Stimulated activated CD8-positive, alpha-beta memory T cell treated with anti-CD3 and anti-CD28 coated beads, Interleukin-15, amount 100 ng/mL, for 4 hours (primary cell): Measurements from ENCODE around the gene BSCL2.
"Not testable (repeated sequence)": the region's sequence is repeated elsewhere in the genome, so short reads cannot be mapped to it uniquely, and the experiment has no call there.

Experiments used
- DNase-seq, 2 donors: peaks; one replicate each; pipeline ENCODE4 v3.0.0-alpha.2; 2020; ENCODE audit warnings: low read depth in 2 of 2

The BSCL2 gene

DNA sequence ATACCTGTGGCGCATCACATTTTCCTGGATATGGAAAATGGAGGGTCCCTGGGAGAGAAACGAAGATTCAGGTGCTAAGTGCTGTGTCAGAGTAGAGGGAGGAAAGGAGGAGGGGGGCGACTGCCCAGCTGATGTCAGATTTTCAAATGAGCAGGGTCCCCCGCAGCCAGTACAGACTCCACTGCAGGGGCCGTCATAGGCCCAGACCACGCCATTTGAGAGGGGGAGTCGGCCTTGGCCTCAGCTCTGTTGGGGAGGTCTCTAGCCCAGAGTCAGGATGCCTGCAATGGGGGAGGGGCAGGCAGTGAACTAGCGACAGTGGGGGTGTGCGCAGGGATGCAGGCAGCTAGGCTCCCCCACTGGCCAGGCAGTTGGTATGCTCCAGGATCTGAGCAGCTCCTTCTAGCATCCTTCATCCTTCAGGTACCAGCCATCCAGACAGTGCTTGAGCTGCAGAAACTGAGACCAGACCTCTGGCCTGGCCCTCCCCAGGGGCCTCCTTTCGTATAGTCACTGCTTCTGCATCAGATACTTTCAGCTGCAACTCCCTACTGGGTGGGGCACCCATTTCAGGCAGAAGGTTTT lies at the start of gene BSCL2, which contains the start of gene GNG3:
Gene BSCL2, minus strand, starts transcription at position 148 of the 585 bp plus-strand sequence. CDS start 229 bp downstream, outside the sequence.
Gene GNG3, plus strand, starts transcription at position 400 of the 585 bp plus-strand sequence. CDS start 620 bp downstream, outside the sequence.
- DNase-seq = no peak

DNA sequence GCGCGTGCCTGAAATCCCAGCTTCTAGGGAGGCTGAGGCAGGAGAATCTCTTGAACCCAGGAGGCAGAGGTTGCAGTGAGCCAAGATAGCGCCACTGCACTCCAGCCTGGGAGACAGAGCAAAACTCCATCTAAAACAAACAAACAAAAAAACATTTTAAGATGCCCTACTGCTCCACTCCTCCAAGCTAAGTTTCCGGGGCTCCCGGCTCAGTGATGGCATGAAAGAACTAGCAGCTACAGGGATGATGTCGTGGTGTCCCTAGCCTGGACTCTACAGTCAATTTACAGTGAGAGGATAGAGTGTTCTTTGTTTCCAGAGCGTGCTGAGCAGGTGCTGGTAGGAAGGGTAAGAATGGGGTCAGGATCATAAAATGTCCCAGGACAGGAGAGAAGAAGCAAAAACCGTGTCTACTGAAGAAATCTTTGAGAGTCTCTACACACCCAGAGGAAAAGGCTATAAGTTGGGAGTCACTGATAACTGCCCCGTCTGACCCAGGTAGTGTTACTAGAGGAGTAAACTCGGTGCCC lies 47.9 kb upstream of the BSCL2 start:
- no peak for DNase-seq

DNA sequence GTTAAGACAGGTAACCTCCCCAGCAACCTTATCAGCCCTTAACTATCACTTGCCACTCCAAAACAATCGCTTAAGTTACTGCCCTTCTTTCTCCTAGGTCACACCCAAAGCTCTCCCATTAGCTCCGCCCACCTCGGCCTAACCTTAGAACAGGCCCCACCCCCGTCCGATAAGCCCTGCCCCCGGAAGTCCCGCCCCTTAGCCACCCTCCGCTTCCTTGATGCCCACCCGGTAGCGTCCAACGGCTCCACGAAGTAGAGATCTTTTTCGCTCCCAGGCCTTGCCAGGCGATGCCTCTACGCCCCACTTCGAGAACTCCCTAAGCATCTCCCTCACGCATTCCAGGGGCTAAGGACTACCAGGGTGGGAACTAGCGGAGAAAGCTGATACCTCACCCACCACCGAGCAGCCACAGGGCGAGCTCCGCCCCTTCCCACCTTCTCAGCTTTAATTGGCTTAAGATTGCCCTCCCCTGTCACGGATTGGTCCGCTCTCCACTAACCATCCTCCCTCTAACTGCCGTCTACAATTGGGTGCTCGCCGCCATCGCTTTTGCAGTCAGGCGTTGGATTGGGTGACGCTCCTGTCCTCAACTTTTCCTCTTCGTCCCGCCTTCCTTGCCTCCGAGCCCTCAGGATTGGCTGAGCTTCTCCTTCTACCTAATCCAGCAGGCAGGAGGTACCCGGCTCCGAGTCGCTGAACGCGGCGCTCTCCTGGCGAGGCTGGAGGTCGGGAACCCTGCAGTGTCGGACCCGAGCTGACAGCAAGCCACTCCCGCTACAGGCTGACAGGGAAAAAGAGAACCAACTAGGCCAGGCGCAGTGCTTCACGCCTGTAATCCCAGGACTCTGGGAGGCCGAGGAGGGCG lies 46.7 kb upstream of the BSCL2 start, which contains the start of gene ZBTB3:
Gene ZBTB3, minus strand, starts transcription at position 425 of the 868 bp plus-strand sequence. CDS start 496 bp downstream, outside the sequence.
- DNase-seq = peak; percentile 86 to 95

DNA sequence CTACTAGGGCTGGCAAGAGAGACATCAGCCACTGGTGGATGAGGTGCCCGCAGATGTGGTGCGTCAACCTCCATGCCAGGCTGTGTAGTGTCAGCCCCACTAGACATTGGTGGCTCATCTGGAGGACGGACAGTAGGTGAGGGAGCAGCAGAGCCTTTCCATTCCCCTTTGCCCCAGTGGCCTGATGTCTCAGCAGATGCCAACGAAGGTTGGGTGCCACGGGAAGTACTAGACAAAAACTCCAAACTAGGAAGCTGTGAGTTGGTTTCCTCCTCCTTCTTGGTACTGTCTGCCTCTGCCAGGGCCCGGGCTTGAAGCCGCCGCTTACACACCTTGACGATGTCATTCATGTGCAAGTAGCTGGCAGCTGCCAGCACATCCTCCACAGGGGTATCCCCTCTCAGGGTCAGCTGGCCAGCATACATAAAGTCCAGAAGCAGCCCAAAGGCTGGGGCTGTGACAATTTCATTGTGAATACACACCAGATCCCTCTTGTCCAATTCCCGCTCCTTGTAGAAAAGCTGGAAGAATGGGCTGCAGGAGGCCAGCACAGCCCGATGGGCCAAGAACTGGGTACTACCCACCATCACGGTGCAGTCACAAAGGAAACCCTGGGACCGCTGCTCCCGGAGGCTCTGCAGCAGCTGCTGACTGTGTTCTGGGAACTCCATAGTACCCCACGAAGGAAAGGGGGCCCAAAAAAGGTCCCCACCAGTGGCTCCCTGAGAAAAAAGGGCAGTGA lies 45.9 kb upstream of the BSCL2 start:
- no peak for DNase-seq

DNA sequence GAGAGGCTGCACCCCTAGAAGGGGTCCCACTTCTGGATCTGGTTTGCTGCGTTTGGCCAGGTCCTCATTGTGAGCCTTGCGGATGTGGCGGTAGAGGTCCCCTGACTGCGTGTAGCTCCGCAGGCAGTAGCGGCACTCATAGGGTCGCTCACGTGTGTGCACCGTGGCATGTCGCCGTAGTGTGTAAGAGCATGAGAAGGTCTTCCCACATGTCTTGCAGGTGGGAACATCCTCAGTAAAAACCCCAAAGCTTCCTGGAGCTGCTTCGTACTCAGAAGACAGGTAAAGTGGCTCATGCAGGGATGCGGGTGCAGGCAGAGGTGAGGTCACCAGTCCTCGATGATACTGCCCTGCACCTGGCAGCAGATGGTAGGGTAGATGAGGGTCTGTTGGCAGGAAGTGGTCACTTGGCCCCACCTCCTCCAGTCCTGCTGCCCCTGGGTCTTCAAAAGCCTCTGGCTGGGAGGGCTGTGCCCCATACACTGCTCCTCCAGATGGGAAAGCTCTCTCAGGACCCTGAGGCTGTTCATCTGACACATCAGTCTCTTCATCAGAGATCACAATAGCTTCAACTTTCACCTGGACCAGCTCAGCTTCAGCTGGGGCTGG lies 45.1 kb upstream of the BSCL2 start:
- no peak for DNase-seq

DNA sequence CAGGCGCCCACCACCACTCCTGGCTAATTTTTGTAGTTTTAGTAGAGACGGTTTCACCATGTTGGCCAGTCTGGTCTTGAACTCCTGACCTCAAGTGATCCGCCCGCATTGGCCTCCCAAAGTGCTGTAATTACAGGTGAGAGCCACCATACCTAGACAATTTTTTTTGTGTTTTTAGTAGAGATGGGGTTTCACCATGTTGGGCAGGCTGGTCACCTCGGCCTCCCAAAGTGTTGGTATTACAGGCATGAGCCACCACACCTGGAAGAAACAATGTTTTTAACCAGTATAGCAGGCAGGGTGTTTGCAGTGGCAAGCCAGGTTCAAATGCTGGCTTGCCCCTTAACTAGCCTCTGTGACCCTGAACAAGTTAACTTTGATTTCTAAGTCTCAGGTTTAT lies 42.7 kb upstream of the BSCL2 start:
- not testable (repeated sequence) for DNase-seq

DNA sequence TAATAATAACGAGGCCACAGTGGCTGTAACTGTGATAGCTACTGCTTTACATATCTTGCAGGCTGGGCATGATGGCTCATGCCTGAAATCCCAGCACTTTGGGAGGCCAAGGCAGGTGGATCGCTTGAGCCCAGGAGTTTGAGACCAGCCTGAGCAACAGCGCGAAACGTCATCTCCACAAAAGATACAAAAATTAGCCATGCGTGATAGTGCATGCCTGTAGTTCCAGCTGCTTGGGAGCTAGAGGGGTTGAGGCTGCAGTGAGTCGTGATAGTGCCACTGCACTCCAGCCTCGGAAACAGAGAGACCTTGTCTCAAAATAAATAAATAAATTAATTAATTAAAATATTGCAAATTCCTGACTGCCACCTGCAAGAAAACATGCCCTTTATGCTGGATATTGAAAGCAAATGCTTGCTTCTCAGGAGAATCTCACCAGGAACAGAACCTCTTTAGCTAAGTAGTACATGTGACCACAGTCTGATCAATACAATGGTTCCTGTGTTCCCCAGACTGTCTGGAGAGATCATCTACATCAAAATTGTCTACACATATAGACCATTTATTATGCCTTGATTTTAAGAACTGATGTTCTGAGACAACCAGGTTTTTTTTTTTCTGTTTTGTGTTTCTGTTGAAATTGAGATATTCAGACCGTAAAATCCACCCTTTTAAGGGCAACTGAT lies 40.4 kb upstream of the BSCL2 start:
- DNase-seq = no peak

DNA sequence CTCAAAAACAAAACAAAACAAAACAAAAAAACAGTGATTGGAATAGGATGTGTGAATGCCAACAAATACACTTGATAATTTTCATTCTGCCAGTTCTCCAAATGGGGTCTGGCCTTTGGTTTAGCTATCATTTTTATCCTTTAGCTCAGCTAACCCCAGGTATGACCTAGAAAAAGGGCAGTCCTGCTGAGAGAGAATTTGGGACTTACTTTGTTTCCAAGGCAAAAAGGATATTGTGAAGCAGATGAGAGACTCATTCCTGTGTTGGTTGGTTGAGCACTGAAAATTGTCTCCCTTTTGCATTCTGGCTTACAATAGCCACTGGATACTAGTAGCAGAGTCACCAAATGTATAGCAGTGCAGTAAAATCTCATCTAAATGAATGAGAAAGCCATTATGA lies 30.0 kb upstream of the BSCL2 start:
- no peak for DNase-seq

DNA sequence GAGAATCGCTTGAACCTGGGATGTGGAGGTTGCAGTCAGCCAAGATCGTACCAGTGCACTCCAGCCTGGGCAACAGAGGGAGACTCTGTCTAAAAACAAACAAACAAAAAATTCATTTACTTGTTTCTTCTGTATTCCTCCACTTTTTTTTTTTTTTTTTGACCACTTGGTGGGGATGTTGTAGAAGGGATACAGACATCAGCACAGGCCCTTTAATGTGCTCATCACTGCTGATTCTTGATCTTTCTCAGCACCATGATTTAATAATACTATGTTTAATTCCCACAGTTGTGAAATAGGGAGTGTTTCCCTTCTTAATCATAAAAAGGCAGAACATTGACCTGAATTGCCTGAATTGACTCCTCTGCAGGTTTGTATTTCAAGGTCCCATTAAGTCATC lies 25.6 kb upstream of the BSCL2 start:
- no peak for DNase-seq

DNA sequence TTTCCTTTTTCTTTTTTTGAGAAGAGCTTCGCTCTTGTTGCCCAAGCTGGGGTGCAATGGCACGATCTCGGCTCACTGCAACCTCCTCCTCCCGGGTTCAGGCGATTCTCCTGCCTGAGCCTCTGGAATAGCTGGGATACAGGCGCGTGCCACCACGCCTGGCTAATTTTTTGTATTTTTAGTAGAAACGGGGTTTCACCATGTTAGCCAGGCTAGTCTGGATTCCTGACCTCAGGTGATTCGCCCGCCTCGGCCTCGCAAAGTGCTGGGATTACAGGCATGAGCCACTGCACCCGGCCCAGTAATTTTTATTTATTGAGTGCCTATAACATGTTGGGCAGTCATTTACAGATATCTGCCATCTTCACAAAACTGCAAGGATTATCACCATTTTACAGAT lies 22.9 kb upstream of the BSCL2 start:
- DNase-seq = not testable (repeated sequence)

DNA sequence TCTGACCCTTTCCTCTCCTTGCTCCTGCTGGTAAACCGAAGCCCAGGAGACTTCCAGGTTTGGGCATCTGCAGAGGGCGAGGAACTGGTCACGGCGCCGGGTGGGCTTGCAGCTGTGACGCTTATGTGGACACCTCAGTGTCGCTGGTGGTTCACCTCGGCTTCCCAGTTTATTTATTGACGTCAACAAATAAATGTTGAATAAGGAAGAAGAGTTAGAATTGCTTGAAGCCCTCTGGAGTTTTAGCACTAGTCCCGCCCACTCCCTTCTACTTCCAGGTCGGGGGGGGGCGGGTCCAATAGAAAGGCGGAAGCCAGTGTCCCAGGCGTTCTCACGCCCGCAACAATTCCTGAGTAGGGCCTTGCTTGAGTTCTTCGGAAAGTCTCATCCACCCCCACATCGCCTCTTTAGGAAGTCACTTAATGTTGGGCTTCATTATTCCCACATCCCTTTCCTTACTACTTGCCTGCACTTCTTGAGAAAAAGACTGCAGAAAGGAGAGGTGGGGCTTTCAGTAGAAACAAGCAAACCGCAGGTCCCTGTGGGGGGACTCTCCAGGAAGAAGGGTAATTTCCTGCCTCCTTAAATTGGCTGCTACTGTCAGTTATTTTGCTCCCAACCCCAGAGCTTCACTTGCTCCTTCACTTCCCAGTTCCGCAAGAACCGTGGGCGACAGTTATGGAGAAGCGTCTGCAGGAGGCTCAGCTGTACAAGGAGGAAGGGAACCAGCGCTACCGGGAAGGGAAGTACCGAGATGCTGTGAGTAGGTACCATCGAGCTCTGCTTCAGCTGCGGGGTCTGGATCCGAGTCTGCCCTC lies 21.2 kb upstream of the BSCL2 start, which contains the start of gene TTC9C:
Gene TTC9C, plus strand, starts transcription at position 316 of the 818 bp plus-strand sequence. Its CDS starts 363 bp downstream, at position 679.
- peak; percentile 63 to 71 for DNase-seq

DNA sequence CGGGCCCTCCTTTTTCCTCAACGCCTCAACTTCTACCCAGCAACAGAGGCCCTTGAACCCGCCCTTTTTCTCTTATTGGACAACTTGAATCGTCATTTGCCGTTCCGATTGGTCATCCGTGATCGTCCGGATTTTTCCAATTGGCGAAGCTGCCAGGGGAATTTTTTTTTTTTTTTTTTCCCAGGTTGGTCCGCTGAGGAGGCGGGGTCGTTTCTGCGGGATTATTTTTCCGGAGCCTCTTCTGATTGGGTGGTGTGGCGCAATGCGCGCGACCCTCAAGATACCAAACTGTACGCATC lies 20.6 kb upstream of the BSCL2 start:
- peak; percentile 58 to 75 for DNase-seq

DNA sequence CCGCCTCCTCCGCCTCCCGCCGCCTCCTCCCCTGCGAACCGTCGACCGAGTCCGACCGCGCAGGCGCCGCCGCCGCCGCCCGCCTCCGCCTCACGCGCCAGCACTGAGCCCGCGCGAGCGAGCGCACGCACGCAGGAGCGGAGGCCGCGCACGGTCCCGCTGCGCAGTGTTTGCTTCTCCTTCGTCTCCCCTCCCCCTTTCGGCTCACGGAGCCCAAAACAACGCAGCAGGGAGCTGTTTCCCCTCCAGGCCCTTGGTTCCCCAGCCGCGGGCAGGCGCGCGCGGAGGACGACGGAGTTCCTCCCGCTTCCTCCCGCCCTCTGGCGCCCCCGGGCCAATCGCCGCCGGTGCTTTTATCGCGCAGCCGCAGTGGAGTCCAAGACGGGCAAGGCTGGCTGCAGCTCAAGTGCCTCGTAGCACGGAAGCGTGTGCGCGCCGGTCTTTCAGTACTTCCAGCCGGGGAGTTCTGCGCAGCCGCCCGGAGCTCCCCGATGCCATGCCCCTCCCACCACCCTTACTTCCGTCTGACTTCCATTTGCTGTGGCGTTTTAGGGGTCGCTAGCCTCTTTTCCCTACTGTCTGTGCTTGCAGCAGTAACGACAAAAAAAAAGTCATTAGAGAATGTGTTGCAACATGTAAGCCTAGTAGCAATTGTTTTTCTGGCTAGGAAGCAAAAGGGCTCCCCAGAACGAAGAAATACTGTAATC lies 20.1 kb upstream of the BSCL2 start, which contains the start of gene HNRNPUL2:
Gene HNRNPUL2, minus strand, starts transcription at position 293 of the 707 bp plus-strand sequence. CDS start 301 bp downstream, outside the sequence.
- DNase-seq = peak; percentile 98

DNA sequence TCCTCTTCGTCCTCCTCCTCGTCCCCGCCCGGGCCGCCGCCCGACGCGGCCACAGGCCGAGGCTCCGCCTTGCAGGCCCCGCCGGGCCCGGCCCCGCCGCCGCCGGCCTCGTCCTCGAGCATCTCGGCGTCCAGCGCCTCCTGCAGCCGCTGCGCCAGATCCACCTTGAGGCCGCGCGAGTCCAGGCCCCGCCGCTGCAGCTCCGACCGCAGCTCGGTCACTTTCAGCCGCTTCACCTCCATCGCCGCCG lies 19.6 kb upstream of the BSCL2 start:
- no peak for DNase-seq

DNA sequence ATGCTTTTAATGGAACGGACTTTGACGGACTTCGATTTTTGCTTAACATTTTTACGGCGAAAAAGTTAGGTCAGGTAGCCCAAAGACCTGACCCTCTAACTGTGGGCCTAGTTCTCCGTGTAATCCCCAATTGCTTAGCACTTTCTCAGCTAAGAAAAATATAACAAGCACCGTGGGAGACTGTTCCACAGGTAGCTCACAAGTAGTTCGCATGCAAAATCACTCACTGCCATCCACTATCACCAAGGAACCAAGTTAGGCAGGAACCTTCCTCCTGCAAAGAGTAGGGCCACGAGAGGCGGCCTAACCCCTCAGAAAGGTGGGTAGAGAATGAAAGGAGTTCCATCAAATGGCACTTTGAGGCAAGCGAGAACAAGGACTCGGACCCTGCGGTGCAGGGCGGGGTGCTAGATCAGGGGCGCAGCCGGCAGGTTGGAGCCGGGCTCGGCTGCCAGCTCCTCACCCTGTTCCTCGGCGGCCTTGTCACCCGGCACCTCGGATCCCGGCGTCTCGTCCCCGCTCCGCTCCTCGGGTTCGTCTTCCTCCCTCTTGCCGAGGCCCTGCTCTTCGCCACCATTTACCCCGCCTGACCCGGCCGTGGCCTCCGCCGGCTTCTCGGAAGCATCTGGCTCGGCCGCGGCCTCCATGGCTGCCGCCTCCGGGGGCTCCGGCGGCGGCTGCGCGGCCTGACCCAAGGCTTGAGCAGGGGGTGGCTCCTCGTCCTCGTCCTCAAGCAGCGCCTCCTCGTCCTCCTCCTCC lies 19.1 kb upstream of the BSCL2 start:
- DNase-seq = peak in 1 of 2 donors; percentile 8

DNA sequence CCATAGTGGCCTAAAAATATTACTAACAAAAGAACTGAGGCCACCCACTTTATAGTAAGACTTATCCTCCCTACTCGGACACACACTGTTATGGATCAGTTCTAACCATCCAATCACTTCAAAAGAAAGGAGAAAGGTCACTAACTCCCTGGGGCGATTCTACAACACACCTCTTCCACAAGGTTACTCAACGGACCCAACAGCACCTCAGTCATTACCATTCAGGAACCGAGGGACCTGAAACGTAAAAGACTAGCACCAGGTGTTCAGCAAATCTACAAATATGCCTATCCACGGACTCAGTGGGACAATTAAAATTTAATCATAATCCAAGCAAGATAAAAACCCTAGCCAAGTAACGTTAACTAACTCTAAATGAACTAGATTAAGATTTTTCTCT lies 18.4 kb upstream of the BSCL2 start:
- no peak for DNase-seq

DNA sequence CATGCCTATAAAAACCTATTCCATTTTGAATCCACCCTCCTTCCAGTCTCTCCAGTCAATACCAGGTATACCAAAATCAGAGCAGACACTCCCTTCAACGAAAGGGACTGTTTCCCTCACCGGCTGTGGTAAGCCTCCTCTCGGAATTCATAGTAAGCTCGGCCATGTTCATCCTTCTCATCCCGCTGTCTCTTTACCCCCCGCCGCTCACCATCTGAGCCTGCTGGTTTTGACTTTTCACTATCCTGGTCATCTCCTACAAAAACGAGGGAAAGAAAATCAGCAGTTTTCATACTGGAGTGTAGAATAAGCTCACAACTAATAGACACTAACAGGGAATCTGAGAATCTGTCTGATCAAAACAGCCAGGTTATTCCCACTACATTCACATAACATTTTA lies 16.9 kb upstream of the BSCL2 start:
- DNase-seq = no peak

DNA sequence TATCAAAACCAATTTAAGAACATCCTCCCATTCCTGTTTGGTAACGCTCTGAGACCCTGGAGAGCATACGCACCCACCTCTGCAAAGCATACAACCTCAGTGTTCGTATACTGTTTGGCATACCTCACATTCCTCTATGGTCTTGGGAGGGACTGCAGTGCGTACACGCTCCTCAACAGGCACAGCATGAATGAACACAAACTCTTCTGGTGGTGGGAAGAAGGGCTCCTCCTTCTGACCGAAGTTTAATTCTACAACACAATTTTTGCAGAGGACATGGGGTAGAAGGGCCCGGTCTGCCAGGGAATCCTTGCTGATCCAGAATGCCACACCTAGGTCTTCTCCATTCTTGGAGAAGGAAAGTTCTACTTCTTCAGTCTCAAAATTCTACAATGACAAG lies 14.8 kb upstream of the BSCL2 start:
- DNase-seq = no peak
